ENCODE data around the gene ZNF284.

Gene ZNF284

GRCh38 chr19:44071824-44072542, at the start of gene ZNF284:
TSS of gene ZNF284 (plus strand) at chr19:44072159. CDS start at chr19:44076390, 4,231 bp downstream.
- DNase-seq = peak; percentile 87

DNA sequence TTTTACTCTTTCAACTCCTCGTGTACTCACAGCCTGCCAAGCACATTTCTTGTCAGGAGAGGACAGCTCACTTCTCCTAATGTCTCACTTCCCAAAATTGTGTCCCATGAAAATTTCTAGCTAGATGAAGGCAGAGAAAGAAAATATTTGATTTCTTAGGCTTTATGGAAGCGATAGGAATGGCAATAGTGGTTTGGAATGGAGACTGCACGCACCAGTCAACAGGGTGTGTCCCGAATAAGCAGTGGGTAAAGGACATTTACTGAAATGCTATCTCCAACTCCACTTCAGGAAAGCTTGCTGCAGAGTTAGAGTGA, 47.1 kb upstream of the ZNF284 start:
- no peak for DNase-seq

- peak; percentile 46 for DNase-seq
Measured at GRCh38 chr19:44025217-44025936, 46.6 kb upstream of the ZNF284 start, which contains the start of gene ZNF222. TSS of gene ZNF222 (plus strand) at chr19:44025379. CDS start at chr19:44025437, 58 bp downstream.

GRCh38 chr19:44026622-44027021, 45.3 kb upstream of the ZNF284 start:
- no peak for DNase-seq

DNA sequence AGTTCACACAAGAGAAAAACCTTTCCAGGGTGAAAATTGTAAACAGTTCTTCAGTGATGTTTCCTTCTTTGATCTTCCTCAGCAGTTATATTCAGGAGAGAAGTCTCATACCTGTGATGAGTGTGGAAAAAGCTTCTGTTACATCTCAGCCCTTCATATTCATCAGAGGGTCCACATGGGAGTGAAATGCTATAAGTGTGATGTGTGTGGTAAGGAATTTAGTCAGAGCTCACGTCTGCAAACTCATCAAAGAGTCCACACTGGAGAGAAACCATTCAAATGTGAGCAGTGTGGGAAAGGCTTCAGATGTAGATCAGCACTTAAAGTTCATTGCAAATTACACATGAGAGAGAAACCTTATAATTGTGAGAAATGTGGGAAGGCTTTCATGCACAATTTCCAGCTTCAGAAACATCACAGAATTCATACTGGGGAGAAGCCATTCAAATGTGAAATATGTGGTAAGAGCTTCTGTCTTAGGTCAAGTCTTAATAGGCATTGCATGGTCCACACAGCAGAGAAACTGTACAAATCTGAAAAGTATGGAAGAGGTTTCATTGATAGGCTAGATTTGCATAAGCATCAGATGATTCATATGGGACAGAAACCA, 39.9 kb upstream of the ZNF284 start:
- no peak for DNase-seq

DNA sequence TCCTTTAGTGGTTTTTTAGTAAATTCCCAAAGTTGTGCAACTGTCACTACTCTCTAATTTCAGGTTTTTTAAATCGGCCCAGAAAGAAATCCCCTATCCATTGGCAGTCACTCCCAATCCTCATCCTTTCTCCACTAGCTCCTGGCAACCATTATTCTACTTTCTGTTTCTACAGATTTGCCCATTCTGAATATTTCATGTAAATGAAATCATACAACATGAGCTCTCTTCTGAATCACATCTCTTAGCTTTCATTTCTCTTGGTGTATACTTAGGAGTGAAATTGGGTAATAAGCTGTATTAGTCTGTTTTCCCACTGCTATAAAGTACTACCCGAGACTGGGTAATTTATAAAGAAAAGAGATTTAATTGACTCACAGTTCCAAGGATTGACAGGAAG, 29.8 kb upstream of the ZNF284 start:
- no peak for DNase-seq

GRCh38 chr19:44050740-44051649, 21.0 kb upstream of the ZNF284 start:
- peak; percentile 64 for DNase-seq

DNA sequence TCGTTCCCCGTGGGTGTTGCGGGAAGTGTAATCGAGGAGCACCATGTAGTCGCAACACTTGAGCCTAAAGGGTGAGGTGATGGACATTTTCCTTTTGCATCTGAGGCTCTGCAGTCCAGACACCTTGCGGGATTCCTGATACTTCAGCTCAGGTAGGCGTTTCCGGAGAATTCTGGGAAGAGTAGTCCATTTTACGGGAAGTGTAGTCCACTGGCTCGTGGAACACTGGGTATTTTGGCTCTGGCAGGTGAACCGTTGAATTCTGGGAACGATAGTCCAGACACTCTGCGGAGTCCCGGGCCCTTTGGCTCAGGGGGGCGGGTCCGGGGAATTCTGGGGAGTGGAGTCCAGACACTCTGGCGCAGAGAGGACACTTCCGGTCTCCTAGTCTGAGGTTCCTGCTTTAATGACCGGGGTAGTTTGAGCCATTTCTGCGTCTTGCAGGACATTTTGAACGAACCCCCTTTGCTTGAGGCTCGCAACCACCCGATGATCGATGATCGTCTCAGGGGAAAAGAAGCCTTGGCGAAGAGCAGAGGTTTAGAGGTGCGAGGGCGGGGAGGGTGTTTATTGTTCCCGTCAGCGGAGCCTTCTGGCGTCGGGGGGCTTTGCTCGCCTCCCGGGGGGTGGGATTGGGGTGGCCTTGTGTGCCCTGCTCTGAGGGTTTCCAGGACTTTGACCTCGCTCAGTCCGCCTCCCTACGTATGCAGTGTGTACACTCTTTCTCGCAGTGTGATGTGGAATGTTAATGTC, 20.1 kb upstream of the ZNF284 start, which contains the start of gene ZNF223:
Gene ZNF223 (plus strand): TSS at position 387 of the 753 bp plus-strand sequence. CDS start 3,141 bp downstream, outside the sequence.
- peak; percentile 97 for DNase-seq

- DNase-seq = no peak
Measured at GRCh38 chr19:44055870-44056269, 16.1 kb upstream of the ZNF284 start.

GRCh38 chr19:44059229-44059628, 12.7 kb upstream of the ZNF284 start:
- no peak for DNase-seq

GRCh38 chr19:44061038-44061437, 10.9 kb upstream of the ZNF284 start:
- DNase-seq = no peak

DNA sequence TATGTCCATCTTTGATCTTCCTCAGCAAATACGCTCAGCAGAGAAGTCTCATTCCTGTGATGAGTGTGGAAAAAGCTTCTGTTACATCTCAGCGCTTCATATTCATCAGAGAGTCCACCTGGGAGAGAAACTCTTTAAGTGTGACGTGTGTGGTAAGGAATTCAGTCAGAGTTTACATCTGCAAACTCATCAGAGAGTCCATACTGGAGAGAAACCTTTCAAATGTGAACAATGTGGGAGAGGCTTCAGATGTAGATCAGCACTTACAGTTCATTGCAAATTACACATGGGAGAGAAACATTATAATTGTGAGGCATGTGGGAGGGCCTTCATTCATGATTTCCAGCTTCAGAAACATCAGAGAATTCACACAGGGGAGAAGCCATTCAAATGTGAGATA, 5.7 kb upstream of the ZNF284 start:
- DNase-seq = no peak

- DNase-seq = no peak
Measured at GRCh38 chr19:44069415-44069814, 2.5 kb upstream of the ZNF284 start.

DNA sequence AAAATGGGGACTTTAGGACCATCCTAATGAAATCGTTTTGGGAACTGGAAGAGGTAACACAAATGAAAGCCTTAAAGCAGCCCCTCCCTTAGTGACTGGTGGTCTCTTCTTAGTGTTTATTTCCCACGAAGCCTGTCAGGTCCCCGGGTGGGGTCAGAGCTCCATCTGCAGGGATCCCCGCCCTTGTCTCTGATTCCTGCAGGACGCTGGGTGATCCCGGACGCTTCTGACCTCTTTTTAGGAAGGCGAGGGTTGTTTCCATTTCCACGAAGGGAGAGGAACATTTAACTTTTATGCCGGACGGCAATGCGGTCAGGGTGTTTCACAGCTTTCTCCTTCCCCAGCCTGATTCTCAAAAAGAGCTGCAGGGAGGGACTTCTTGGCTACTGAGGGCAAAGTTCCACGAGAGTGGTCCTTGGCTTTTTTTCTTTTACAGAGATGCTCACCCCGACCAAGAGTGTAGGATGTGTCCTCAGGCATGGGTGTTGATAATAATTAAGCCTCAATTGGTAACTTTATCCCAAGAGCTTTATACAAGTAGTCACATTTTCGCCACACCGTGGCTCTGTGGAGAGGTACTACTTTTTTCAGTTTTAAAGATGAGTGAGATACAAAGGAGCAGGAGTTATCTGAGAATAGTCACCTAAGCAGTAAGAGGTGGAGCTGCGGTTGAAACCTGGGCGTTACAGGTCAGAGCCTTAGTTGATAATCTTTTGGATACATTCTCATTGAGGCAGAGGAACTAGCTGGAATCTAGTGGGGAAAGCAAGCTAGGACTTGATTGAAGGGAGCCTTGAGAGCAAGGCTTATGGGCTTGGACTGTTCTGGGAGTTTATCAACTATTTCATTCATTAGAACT, 813 bp downstream of the ZNF284 start:
- no peak for DNase-seq

DNA sequence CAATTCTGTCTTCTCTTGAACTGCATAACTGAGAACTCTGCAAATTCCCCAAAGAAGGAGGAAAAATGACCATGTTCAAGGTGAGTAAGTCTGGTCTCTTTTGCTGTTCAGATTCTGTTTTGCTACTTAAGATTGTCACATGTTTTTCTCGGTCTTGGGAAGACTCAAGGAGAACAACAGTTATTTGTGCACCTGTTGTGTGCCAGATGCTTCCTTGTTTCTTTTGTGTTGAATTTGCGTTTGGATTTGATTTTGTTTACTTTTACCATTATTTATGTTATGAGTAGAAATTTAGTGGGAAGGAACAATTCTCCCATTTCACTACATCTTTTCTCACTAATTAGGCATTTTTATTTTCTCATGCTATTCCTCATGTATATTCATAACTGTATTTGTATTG, 4.4 kb downstream of the ZNF284 start:
- no peak for DNase-seq

DNA sequence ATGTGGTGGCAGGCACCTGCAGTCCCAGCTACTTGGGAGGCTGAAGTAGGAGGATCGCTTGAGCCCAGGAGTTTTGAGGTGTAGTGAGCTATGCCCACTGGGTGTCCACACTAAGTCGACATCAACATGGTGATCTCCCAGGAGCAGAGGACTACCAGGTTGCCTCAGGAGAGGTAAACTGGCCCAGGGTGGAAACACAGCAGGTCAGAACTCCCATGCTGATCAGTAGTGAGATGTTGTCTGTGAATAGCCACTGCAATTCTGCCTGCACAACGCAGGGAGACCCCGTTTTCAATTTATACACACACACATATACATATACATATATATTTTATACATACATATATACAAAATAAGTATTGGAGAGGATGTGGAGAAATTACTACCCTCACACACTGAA, 20.1 kb downstream of the ZNF284 start:
- DNase-seq = no peak

GRCh38 chr19:44093931-44094765, 22.2 kb downstream of the ZNF284 start, which contains the start of gene ZNF224:
TSS of gene ZNF224 (plus strand) at chr19:44094361. CDS start at chr19:44097874, 3,513 bp downstream.
- DNase-seq = peak; percentile 87

GRCh38 chr19:44107751-44108150, 35.8 kb downstream of the ZNF284 start:
- DNase-seq = no peak

DNA sequence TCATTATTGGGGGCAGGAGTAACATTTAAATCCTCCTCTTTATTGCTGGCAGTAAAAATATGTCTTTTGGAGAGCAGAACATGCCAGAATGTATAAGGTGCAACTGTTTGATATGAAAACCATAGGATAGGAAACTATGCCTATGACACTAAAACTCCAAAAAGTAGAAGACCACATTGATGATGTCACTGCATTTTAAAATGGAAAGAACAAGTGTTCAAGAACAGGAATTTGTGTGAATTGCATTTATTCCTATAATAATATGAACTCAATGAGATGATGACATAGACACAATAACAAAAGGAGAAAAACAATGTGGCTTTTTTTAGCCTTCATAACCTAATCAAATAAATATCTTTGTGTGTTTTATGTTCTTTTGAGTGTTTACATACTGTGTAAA, 37.5 kb downstream of the ZNF284 start:
- DNase-seq = no peak

DNA sequence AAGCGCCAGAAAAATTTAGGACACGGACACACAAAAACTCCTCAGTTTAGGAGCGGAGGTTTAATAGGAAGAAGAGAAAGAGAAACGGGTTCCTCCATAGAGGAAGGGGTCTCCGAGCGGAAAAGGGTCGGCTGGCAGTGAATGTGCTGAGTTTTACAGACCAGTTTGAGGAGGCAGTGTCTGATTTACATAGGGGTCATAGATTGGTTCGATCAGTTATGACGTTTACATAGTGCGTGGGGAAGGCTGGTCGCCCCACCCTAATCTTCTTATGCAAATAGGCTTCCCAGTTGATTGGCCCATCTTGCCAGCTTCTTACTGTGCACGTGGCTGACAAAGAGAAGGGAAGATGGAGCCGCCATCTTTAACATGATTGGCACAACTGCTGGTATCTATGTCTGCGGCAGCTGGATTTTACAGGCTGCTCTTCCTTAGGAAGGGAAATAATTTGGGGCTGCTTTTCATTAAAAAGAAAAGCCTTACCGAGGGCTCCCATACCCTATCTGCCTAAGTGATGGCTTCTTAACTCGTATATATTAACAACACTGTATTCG, 40.0 kb downstream of the ZNF284 start:
- DNase-seq = peak; percentile 62
